AML-193 (cell line): Measurements from ENCODE around the gene PIP4K2C.
A peak's percentile ranks its signal among the peaks of the same experiment; 100 is the strongest.

Source experiments
- DNase-seq, 2 experiments: peaks; one replicate each; lab custom pipeline; 2025; lab: John Stamatoyannopoulos, UW

PIP4K2C gene

GRCh38 chr12:57621497-57622292 is 30.7 kb downstream of the PIP4K2C start:
- DNase-seq, result peak in 1 of 2 experiments; percentile 22

GRCh38 chr12:57622293-57623245 is 31.6 kb downstream of the PIP4K2C start:
- no peak for DNase-seq

- no peak for DNase-seq
Observed at GRCh38 chr12:57623385-57623784, 32.4 kb downstream of the PIP4K2C start.

GRCh38 chr12:57623811-57624390 is 32.9 kb downstream of the PIP4K2C start:
- DNase-seq, result no peak

GRCh38 chr12:57624441-57625220 is 33.6 kb downstream of the PIP4K2C start:
- no peak for DNase-seq

GRCh38 chr12:57625261-57626032 is 34.5 kb downstream of the PIP4K2C start:
- no peak for DNase-seq

- DNase-seq, result no peak
Observed at GRCh38 chr12:57626111-57626920, 35.3 kb downstream of the PIP4K2C start.

- DNase-seq, result no peak
Observed at GRCh38 chr12:57626921-57627445, 36.0 kb downstream of the PIP4K2C start.

- DNase-seq, result no peak
Observed at GRCh38 chr12:57627501-57628279, 36.7 kb downstream of the PIP4K2C start.

- DNase-seq, result no peak
Observed at GRCh38 chr12:57628280-57629191, 37.5 kb downstream of the PIP4K2C start.

GRCh38 chr12:57629897-57630471 is 39.0 kb downstream of the PIP4K2C start:
- DNase-seq, result no peak

GRCh38 chr12:57630891-57631433 is 40.0 kb downstream of the PIP4K2C start:
- DNase-seq, result no peak

- DNase-seq, result no peak
Observed at GRCh38 chr12:57631566-57632072, 40.6 kb downstream of the PIP4K2C start.

GRCh38 chr12:57632073-57632957 is 41.3 kb downstream of the PIP4K2C start:
- no peak for DNase-seq

GRCh38 chr12:57632958-57633840 is 42.2 kb downstream of the PIP4K2C start, which contains the start of gene B4GALNT1:
Gene B4GALNT1 (minus strand): TSS chr12:57633201. CDS start chr12:57632132, 1,069 bp downstream.
- peak; percentile 37 to 53 for DNase-seq
